IPS-18c (cell line): ENCODE results near the gene RASAL2.

Experiments
- H3K4me3 ChIP-seq: 2 replicates; pipeline ENCODE4 v1.7.0; 2013; ENCODE audit warnings: low read depth, mild to moderate bottlenecking, low read length, moderate library complexity; ENCODE audit not compliant: insufficient read depth
- H3K9me3 ChIP-seq: one replicate; pipeline ENCODE4 v1.6.1; 2013; ENCODE audit warnings: mild to moderate bottlenecking, low read length, moderate library complexity; ENCODE audit not compliant: control insufficient read depth, insufficient read depth

RASAL2 gene

DNA sequence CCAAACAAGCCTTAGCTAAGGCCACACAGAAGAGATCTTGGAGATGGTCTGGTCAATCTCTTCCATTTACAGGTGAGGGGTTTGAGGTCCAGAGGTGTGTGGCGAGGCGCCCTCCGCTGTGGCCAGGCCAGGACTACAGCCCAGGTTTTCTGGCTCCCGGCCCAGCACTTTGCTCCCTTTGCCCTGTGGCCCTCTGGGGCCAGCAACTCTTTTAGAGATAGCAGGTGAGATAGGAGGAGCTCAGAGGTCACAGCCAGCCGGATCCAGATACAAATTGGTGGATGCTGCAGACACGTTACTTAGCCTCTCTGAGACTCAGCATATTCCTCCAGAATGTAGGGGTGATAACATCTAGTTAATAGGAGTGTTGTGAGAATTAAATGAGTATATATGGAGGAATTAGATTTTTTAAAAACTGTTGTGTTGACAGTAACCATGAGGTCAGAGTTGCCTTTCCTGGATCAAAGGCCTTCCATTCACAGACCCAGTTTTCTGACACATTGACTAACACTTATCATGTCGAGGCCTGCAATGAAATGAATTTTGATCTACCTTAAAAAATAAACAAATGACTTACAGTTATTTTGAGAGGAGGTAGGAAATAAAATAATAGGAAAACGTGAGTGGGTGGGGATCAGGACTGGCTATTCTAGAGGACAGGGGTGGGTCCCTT, 435.6 kb downstream of the RASAL2 start:
- H3K9me3 ChIP-seq = no peaks in the 10 kb centered on the region
- H3K4me3 ChIP-seq = no peak overlapping the region

DNA sequence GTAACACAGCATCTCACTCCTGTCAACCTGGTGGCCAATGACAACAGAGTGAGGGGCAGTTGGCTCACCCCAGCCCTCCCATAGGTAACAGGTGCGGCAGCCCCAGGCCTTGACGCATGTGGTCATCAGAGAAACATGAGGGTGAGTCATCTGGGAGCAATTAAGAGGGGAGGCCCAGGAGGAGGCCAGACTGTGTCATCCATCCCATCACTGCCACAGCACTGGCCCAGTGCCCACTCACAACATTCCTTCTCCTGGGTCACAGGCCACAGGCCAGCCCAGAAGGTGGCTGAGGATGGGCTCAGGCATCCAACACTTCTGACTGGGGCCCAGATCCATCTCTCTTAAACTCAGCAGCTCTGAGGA, 436.1 kb downstream of the RASAL2 start:
- Histone ChIP-seq H3K4me3 (no peak overlapping the region), H3K9me3 (no peaks in the 10 kb centered on the region)

GRCh38 chr1:178530502-178530901, 436.6 kb downstream of the RASAL2 start:
- Histone ChIP-seq H3K9me3 (no peaks in the 10 kb centered on the region), H3K4me3 (no peak overlapping the region)

DNA sequence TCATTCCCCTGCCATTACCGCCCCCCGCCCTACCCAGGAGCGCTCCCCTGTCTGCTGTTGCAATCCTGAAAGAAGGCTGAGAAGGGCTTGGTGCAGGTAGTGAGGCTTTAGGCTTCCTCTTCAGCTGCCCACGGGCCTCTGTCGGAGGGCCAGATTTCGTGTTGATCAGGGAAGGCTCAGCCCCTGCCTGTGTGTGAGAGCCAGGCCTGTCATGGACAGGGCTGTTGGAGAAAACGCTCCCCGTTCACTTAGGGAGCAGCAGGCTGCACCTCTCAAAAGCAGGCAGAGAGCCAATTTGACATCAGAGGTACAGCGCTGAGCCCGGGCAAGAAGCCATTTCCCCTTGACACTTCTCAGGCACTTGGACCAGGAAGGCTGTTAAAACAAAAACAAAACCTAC, 438.0 kb downstream of the RASAL2 start:
- H3K9me3 ChIP-seq = no peaks in the 10 kb centered on the region
- H3K4me3 ChIP-seq = no peak overlapping the region

DNA sequence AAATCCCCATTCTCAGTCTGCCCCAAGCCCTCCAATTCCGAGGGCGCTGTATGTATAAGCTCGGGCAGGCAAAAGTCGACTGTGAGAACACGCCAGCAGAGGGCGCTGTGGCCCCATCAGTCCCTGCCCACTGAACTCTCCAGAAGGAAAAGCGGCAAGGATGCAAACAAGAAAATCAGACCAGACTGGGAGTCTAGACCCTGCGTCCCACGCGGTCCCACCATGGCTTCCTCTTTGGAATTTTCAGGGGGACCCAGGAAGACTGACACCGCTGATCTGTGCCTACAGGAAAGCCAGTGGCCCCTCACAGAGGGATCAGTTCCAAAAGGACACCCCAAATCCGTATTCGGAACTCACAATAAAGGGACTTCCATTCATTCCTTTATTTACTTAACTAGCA, 438.5 kb downstream of the RASAL2 start:
- no peaks in the 10 kb centered on the region for H3K9me3 ChIP-seq
- no peak overlapping the region for H3K4me3 ChIP-seq

- Histone ChIP-seq H3K9me3 (no peaks in the 10 kb centered on the region), H3K4me3 (no peak overlapping the region)
These were observed 439.4 kb downstream of the RASAL2 start for GRCh38 chr1:178533121-178533946.
